Stimulated activated CD8-positive, alpha-beta memory T cell treated with anti-CD3 and anti-CD28 coated beads, Interleukin-7, amount 100 ng/mL, for 4 hours (primary cell): ENCODE data around the gene BTBD19.
"Not testable (repeated sequence)": the region's sequence is repeated elsewhere in the genome, so short reads cannot be mapped to it uniquely, and the experiment has no call there.

ENCODE experiments used
- DNase-seq, 2 donors: peaks; one replicate each; pipeline ENCODE4 v3.0.0-alpha.2; 2020; ENCODE audit warnings: low read depth in 2 of 2

The BTBD19 gene

GRCh38 chr1:44808063-44808937, at the start of gene BTBD19:
Gene BTBD19 (plus strand): TSS chr1:44808523. CDS start chr1:44808821, 298 bp downstream.
- peak; percentile 67 to 73 for DNase-seq

- no peak for DNase-seq
Observed at GRCh38 chr1:44759077-44759476, 49.2 kb upstream of the BTBD19 start.

- no peak for DNase-seq
Observed at GRCh38 chr1:44760876-44761275, 47.4 kb upstream of the BTBD19 start.

GRCh38 chr1:44766421-44766820, 41.9 kb upstream of the BTBD19 start:
- not testable (repeated sequence) for DNase-seq

- DNase-seq = peak; percentile 83 to 87
Observed at GRCh38 chr1:44775078-44775929, 33.0 kb upstream of the BTBD19 start, which contains the start of gene RPS8. Gene RPS8 (plus strand): TSS chr1:44775540. CDS start chr1:44775597, 57 bp downstream.

- DNase-seq = peak; percentile 40 to 63
Observed at GRCh38 chr1:44775930-44776729, 32.2 kb upstream of the BTBD19 start.

- no peak for DNase-seq
Observed at GRCh38 chr1:44776730-44777068, 31.6 kb upstream of the BTBD19 start.

- no peak for DNase-seq
Observed at GRCh38 chr1:44777547-44777946, 30.8 kb upstream of the BTBD19 start.

- no peak for DNase-seq
Observed at GRCh38 chr1:44777969-44778635, 30.2 kb upstream of the BTBD19 start.

GRCh38 chr1:44778705-44779576, 29.4 kb upstream of the BTBD19 start:
- no peak for DNase-seq

- no peak for DNase-seq
Observed at GRCh38 chr1:44780583-44781121, 27.7 kb upstream of the BTBD19 start.

GRCh38 chr1:44783697-44784093, 24.6 kb upstream of the BTBD19 start:
- no peak for DNase-seq

GRCh38 chr1:44784094-44785028, 24.0 kb upstream of the BTBD19 start:
- DNase-seq = no peak

- no peak for DNase-seq
Observed at GRCh38 chr1:44785029-44785380, 23.3 kb upstream of the BTBD19 start.

GRCh38 chr1:44785501-44786137, 22.7 kb upstream of the BTBD19 start:
- DNase-seq = no peak

GRCh38 chr1:44786138-44786840, 22.0 kb upstream of the BTBD19 start:
- DNase-seq = peak; percentile 49 to 73

- DNase-seq = no peak
Observed at GRCh38 chr1:44786841-44787426, 21.4 kb upstream of the BTBD19 start.
